ENCODE data around the gene ASCC3. TPM values are rescaled to one million over a fixed set of nuclear protein-coding genes. Genes with fewer than 3 reads are reported as not detected.

The ASCC3 gene
- total RNA-seq, 2 donors from 2014 or later = 61.7 to 81.6 TPM

- Mint-ChIP-seq H3K27ac (no peak overlapping the region), H3K36me3 (peaks cover 5% of the 10 kb centered on the region), H3K9me3 (no peaks in the 10 kb centered on the region), H3K27me3 (no peaks in the 10 kb centered on the region), H3K4me3 (no peak overlapping the region), H3K4me1 (ENCODE audit: low read depth in 2 of 2) (no peaks in the 10 kb centered on the region)
- no peak for ATAC-seq
- no peak for DNase-seq (ENCODE audit: low spot score)
These were observed 168.1 kb downstream of the ASCC3 start for GRCh38 chr6:100712997-100713396.

GRCh38 chr6:100706491-100706890, 174.6 kb downstream of the ASCC3 start:
- ATAC-seq = no peak
- H3K9me3 Mint-ChIP-seq = peaks cover 4% of the 10 kb centered on the region
- peaks cover 9 to 10% of the 10 kb centered on the region in 2 donors for H3K4me1 Mint-ChIP-seq (ENCODE audit: low read depth in 2 of 2)
- no peak overlapping the region for H3K4me3 Mint-ChIP-seq
- no peak for DNase-seq (ENCODE audit: low spot score)
- H3K36me3 Mint-ChIP-seq = peaks cover 12% of the 10 kb centered on the region
- no peaks in the 10 kb centered on the region for H3K27me3 Mint-ChIP-seq
- H3K27ac Mint-ChIP-seq = no peak overlapping the region

GRCh38 chr6:100704961-100705360, 176.2 kb downstream of the ASCC3 start:
- DNase-seq (ENCODE audit: low spot score) (no peak), ATAC-seq (no peak)
- peaks cover 4% of the 10 kb centered on the region for H3K9me3 Mint-ChIP-seq
- no peaks in the 10 kb centered on the region for H3K27me3 Mint-ChIP-seq
- no peak overlapping the region for H3K4me3 Mint-ChIP-seq
- H3K27ac Mint-ChIP-seq = no peak overlapping the region
- peaks cover 17% of the 10 kb centered on the region for H3K36me3 Mint-ChIP-seq
- H3K4me1 Mint-ChIP-seq (ENCODE audit: low read depth in 2 of 2) = peaks cover 10 to 12% of the 10 kb centered on the region in 2 donors

- ATAC-seq = no peak
- Mint-ChIP-seq H3K4me1 (ENCODE audit: low read depth in 2 of 2) (peaks cover 10 to 12% of the 10 kb centered on the region in 2 donors), H3K4me3 (no peak overlapping the region), H3K36me3 (peaks cover 25% of the 10 kb centered on the region), H3K27ac (no peak overlapping the region), H3K9me3 (peaks cover 10% of the 10 kb centered on the region), H3K27me3 (no peaks in the 10 kb centered on the region)
- DNase-seq (ENCODE audit: low spot score) = no peak
These were observed 179.4 kb downstream of the ASCC3 start for GRCh38 chr6:100701728-100702127.

GRCh38 chr6:100700009-100700408, 181.1 kb downstream of the ASCC3 start:
- no peak overlapping the region for H3K4me3 Mint-ChIP-seq
- peaks cover 10 to 12% of the 10 kb centered on the region in 2 donors for H3K4me1 Mint-ChIP-seq (ENCODE audit: low read depth in 2 of 2)
- H3K36me3 Mint-ChIP-seq = peaks cover 25% of the 10 kb centered on the region
- no peak for ATAC-seq
- no peak for DNase-seq (ENCODE audit: low spot score)
- peaks cover 10% of the 10 kb centered on the region for H3K9me3 Mint-ChIP-seq
- no peak overlapping the region for H3K27ac Mint-ChIP-seq
- H3K27me3 Mint-ChIP-seq = no peaks in the 10 kb centered on the region

- DNase-seq (ENCODE audit: low spot score) (no peak), ATAC-seq (no peak)
- H3K4me1 Mint-ChIP-seq (ENCODE audit: low read depth in 2 of 2) = peaks cover 0 to 4% of the 10 kb centered on the region in 2 donors
- peaks cover 6% of the 10 kb centered on the region for H3K9me3 Mint-ChIP-seq
- peaks cover 8% of the 10 kb centered on the region for H3K36me3 Mint-ChIP-seq
- H3K27ac Mint-ChIP-seq = no peak overlapping the region
- H3K4me3 Mint-ChIP-seq = no peak overlapping the region
- H3K27me3 Mint-ChIP-seq = no peaks in the 10 kb centered on the region
These were observed 185.7 kb downstream of the ASCC3 start for GRCh38 chr6:100695445-100695844.

- no peaks in the 10 kb centered on the region for H3K9me3 Mint-ChIP-seq
- no peak overlapping the region for H3K27ac Mint-ChIP-seq
- ATAC-seq (no peak), DNase-seq (ENCODE audit: low spot score) (no peak)
- H3K27me3 Mint-ChIP-seq = no peaks in the 10 kb centered on the region
- H3K4me1 Mint-ChIP-seq (ENCODE audit: low read depth in 2 of 2) = no peaks in the 10 kb centered on the region
- no peak overlapping the region for H3K4me3 Mint-ChIP-seq
- no peaks in the 10 kb centered on the region for H3K36me3 Mint-ChIP-seq
These were observed 187.7 kb downstream of the ASCC3 start for GRCh38 chr6:100693249-100693927.

- Mint-ChIP-seq H3K27ac (no peak overlapping the region), H3K4me3 (no peak overlapping the region), H3K9me3 (no peaks in the 10 kb centered on the region), H3K4me1 (ENCODE audit: low read depth in 2 of 2) (no peaks in the 10 kb centered on the region), H3K27me3 (no peaks in the 10 kb centered on the region), H3K36me3 (no peaks in the 10 kb centered on the region)
- ATAC-seq (no peak), DNase-seq (ENCODE audit: low spot score) (no peak)
These were observed 189.2 kb downstream of the ASCC3 start for GRCh38 chr6:100691972-100692371.

GRCh38 chr6:100686216-100686615, 194.9 kb downstream of the ASCC3 start:
- no peak for DNase-seq (ENCODE audit: low spot score)
- no peaks in the 10 kb centered on the region for H3K9me3 Mint-ChIP-seq

GRCh38 chr6:100685747-100686146, 195.4 kb downstream of the ASCC3 start:
- H3K27ac Mint-ChIP-seq = no peak overlapping the region
- no peak for DNase-seq (ENCODE audit: low spot score)

More at GRCh38 chr6:100686216-100686615, 194.9 kb downstream of the ASCC3 start:
- Mint-ChIP-seq H3K36me3 (peaks cover 4% of the 10 kb centered on the region), H3K27ac (no peak overlapping the region), H3K4me3 (no peak overlapping the region), H3K4me1 (ENCODE audit: low read depth in 2 of 2) (no peaks in the 10 kb centered on the region), H3K27me3 (no peaks in the 10 kb centered on the region)
- no peak for ATAC-seq

GRCh38 chr6:100680163-100680562, 201.0 kb downstream of the ASCC3 start:
- Mint-ChIP-seq H3K4me1 (ENCODE audit: low read depth in 2 of 2) (no peaks in the 10 kb centered on the region), H3K36me3 (peaks cover under 1% of the 10 kb centered on the region), H3K27me3 (no peaks in the 10 kb centered on the region), H3K27ac (no peak overlapping the region), H3K9me3 (no peaks in the 10 kb centered on the region), H3K4me3 (no peak overlapping the region)
- ATAC-seq = no peak
- DNase-seq (ENCODE audit: low spot score) = no peak

More at GRCh38 chr6:100685747-100686146, 195.4 kb downstream of the ASCC3 start:
- H3K4me3 Mint-ChIP-seq = no peak overlapping the region
- H3K36me3 Mint-ChIP-seq = peaks cover 4% of the 10 kb centered on the region
- no peak for ATAC-seq
- no peaks in the 10 kb centered on the region for H3K9me3 Mint-ChIP-seq
- no peaks in the 10 kb centered on the region for H3K4me1 Mint-ChIP-seq (ENCODE audit: low read depth in 2 of 2)
- no peaks in the 10 kb centered on the region for H3K27me3 Mint-ChIP-seq

GRCh38 chr6:100678027-100678426, 203.1 kb downstream of the ASCC3 start:
- Mint-ChIP-seq H3K4me1 (ENCODE audit: low read depth in 2 of 2) (no peaks in the 10 kb centered on the region), H3K27ac (no peak overlapping the region), H3K27me3 (no peaks in the 10 kb centered on the region), H3K36me3 (no peaks in the 10 kb centered on the region), H3K4me3 (no peak overlapping the region), H3K9me3 (no peaks in the 10 kb centered on the region)
- ATAC-seq (no peak), DNase-seq (ENCODE audit: low spot score) (no peak)

GRCh38 chr6:100677240-100677639, 203.9 kb downstream of the ASCC3 start:
- no peak for DNase-seq (ENCODE audit: low spot score)
- Mint-ChIP-seq H3K4me1 (ENCODE audit: low read depth in 2 of 2) (no peaks in the 10 kb centered on the region), H3K9me3 (no peaks in the 10 kb centered on the region), H3K4me3 (no peak overlapping the region), H3K36me3 (no peaks in the 10 kb centered on the region), H3K27me3 (no peaks in the 10 kb centered on the region), H3K27ac (no peak overlapping the region)
- ATAC-seq = no peak

- H3K4me3 Mint-ChIP-seq = no peak overlapping the region
- no peak overlapping the region for H3K27ac Mint-ChIP-seq
- no peaks in the 10 kb centered on the region for H3K4me1 Mint-ChIP-seq (ENCODE audit: low read depth in 2 of 2)
- no peaks in the 10 kb centered on the region for H3K9me3 Mint-ChIP-seq
- ATAC-seq (no peak), DNase-seq (ENCODE audit: low spot score) (no peak)
- no peaks in the 10 kb centered on the region for H3K27me3 Mint-ChIP-seq
- H3K36me3 Mint-ChIP-seq = peaks cover 5% of the 10 kb centered on the region
These were observed 207.5 kb downstream of the ASCC3 start for GRCh38 chr6:100673641-100674040.

GRCh38 chr6:100671740-100672139, 209.4 kb downstream of the ASCC3 start:
- no peak for DNase-seq (ENCODE audit: low spot score)

More at GRCh38 chr6:100671740-100672139, 209.4 kb downstream of the ASCC3 start:
- H3K4me1 Mint-ChIP-seq (ENCODE audit: low read depth in 2 of 2) = no peaks in the 10 kb centered on the region
- no peaks in the 10 kb centered on the region for H3K27me3 Mint-ChIP-seq
- peaks cover 5% of the 10 kb centered on the region for H3K36me3 Mint-ChIP-seq
- H3K9me3 Mint-ChIP-seq = no peaks in the 10 kb centered on the region
- ATAC-seq = no peak
- no peak overlapping the region for H3K27ac Mint-ChIP-seq
- no peak overlapping the region for H3K4me3 Mint-ChIP-seq
